ENCODE data around the gene POLR2F. TPM values are rescaled to one million over a fixed set of nuclear protein-coding genes. Genes with fewer than 3 reads are reported as not detected.

The POLR2F gene
- total RNA-seq, 2 experiments from 2014 or later = 131 to 140 TPM

GRCh38 chr22:37994049-37994448 lies 40.5 kb downstream of the POLR2F start:
- Mint-ChIP-seq H3K4me1 (peaks cover 6% of the 10 kb centered on the region), H3K4me3 (no peak overlapping the region), H3K27ac (no peak overlapping the region), H3K9me3 (no peaks in the 10 kb centered on the region), H3K27me3 (no peaks in the 10 kb centered on the region), H3K36me3 (no peaks in the 10 kb centered on the region)
- no peak for DNase-seq

- Mint-ChIP-seq H3K36me3 (no peaks in the 10 kb centered on the region), H3K4me3 (no peak overlapping the region), H3K9me3 (no peaks in the 10 kb centered on the region), H3K4me1 (peaks cover 6% of the 10 kb centered on the region), H3K27ac (no peak overlapping the region), H3K27me3 (no peaks in the 10 kb centered on the region)
- DNase-seq = no peak
Observed at GRCh38 chr22:37994982-37995381, 41.5 kb downstream of the POLR2F start.

- H3K36me3 Mint-ChIP-seq = no peaks in the 10 kb centered on the region
- H3K4me3 Mint-ChIP-seq = no peak overlapping the region
- H3K9me3 Mint-ChIP-seq = no peaks in the 10 kb centered on the region
- H3K4me1 Mint-ChIP-seq = peaks cover 6% of the 10 kb centered on the region
- no peak overlapping the region for H3K27ac Mint-ChIP-seq
- no peaks in the 10 kb centered on the region for H3K27me3 Mint-ChIP-seq
- no peak for DNase-seq
Observed at GRCh38 chr22:37995460-37995859, 42.0 kb downstream of the POLR2F start.

- no peak for DNase-seq
- Mint-ChIP-seq H3K9me3 (no peaks in the 10 kb centered on the region), H3K36me3 (no peaks in the 10 kb centered on the region), H3K4me1 (peaks cover 6% of the 10 kb centered on the region), H3K27me3 (no peaks in the 10 kb centered on the region), H3K4me3 (no peak overlapping the region), H3K27ac (no peak overlapping the region)
Observed at GRCh38 chr22:37996079-37996478, 42.6 kb downstream of the POLR2F start.

- Mint-ChIP-seq H3K9me3 (no peaks in the 10 kb centered on the region), H3K4me3 (no peak overlapping the region), H3K4me1 (peaks cover 6% of the 10 kb centered on the region), H3K36me3 (no peaks in the 10 kb centered on the region), H3K27ac (no peak overlapping the region), H3K27me3 (no peaks in the 10 kb centered on the region)
- no peak for DNase-seq
Observed at GRCh38 chr22:37996515-37997246, 43.2 kb downstream of the POLR2F start.

- Mint-ChIP-seq H3K36me3 (no peaks in the 10 kb centered on the region), H3K9me3 (no peaks in the 10 kb centered on the region), H3K4me1 (peaks cover 6% of the 10 kb centered on the region), H3K27ac (no peak overlapping the region), H3K27me3 (no peaks in the 10 kb centered on the region), H3K4me3 (no peak overlapping the region)
- no peak for DNase-seq
Observed at GRCh38 chr22:37998543-37998942, 45.0 kb downstream of the POLR2F start.

- no peaks in the 10 kb centered on the region for H3K27me3 Mint-ChIP-seq
- no peak overlapping the region for H3K27ac Mint-ChIP-seq
- DNase-seq = no peak
- H3K36me3 Mint-ChIP-seq = no peaks in the 10 kb centered on the region
- peaks cover 4% of the 10 kb centered on the region for H3K4me1 Mint-ChIP-seq
- no peak overlapping the region for H3K4me3 Mint-ChIP-seq
- H3K9me3 Mint-ChIP-seq = no peaks in the 10 kb centered on the region
Observed at GRCh38 chr22:37999236-37999635, 45.7 kb downstream of the POLR2F start.

GRCh38 chr22:37999640-38000272 lies 46.3 kb downstream of the POLR2F start:
- H3K4me3 Mint-ChIP-seq = no peak overlapping the region
- H3K27ac Mint-ChIP-seq = no peak overlapping the region
- peaks cover 4% of the 10 kb centered on the region for H3K4me1 Mint-ChIP-seq
- H3K36me3 Mint-ChIP-seq = no peaks in the 10 kb centered on the region
- no peak for DNase-seq
- H3K27me3 Mint-ChIP-seq = no peaks in the 10 kb centered on the region
- H3K9me3 Mint-ChIP-seq = no peaks in the 10 kb centered on the region

- no peak for DNase-seq
- no peaks in the 10 kb centered on the region for H3K9me3 Mint-ChIP-seq
- no peaks in the 10 kb centered on the region for H3K36me3 Mint-ChIP-seq
- H3K27me3 Mint-ChIP-seq = no peaks in the 10 kb centered on the region
- no peak overlapping the region for H3K27ac Mint-ChIP-seq
- peaks cover 4% of the 10 kb centered on the region for H3K4me1 Mint-ChIP-seq
- H3K4me3 Mint-ChIP-seq = no peak overlapping the region
Observed at GRCh38 chr22:38005943-38006342, 52.4 kb downstream of the POLR2F start.

GRCh38 chr22:38006906-38007305 lies 53.4 kb downstream of the POLR2F start:
- Mint-ChIP-seq H3K4me3 (no peak overlapping the region), H3K9me3 (no peaks in the 10 kb centered on the region), H3K27me3 (no peaks in the 10 kb centered on the region), H3K36me3 (no peaks in the 10 kb centered on the region), H3K27ac (no peak overlapping the region), H3K4me1 (peaks cover 4% of the 10 kb centered on the region)
- DNase-seq = no peak

GRCh38 chr22:38007330-38007902 lies 53.9 kb downstream of the POLR2F start:
- no peaks in the 10 kb centered on the region for H3K36me3 Mint-ChIP-seq
- no peaks in the 10 kb centered on the region for H3K27me3 Mint-ChIP-seq
- H3K4me3 Mint-ChIP-seq = no peak overlapping the region
- peaks cover 4% of the 10 kb centered on the region for H3K4me1 Mint-ChIP-seq
- H3K9me3 Mint-ChIP-seq = no peaks in the 10 kb centered on the region
- H3K27ac Mint-ChIP-seq = no peak overlapping the region
- DNase-seq = no peak

- no peak for DNase-seq
- no peak overlapping the region for H3K27ac Mint-ChIP-seq
- no peaks in the 10 kb centered on the region for H3K9me3 Mint-ChIP-seq
- no peaks in the 10 kb centered on the region for H3K36me3 Mint-ChIP-seq
- no peak overlapping the region for H3K4me3 Mint-ChIP-seq
- peaks cover 4% of the 10 kb centered on the region for H3K4me1 Mint-ChIP-seq
- H3K27me3 Mint-ChIP-seq = no peaks in the 10 kb centered on the region
Observed at GRCh38 chr22:38009000-38009806, 55.7 kb downstream of the POLR2F start.

- H3K4me1 Mint-ChIP-seq = peaks cover 4% of the 10 kb centered on the region
- no peak overlapping the region for H3K4me3 Mint-ChIP-seq
- DNase-seq = no peak
- H3K9me3 Mint-ChIP-seq = no peaks in the 10 kb centered on the region
- H3K27me3 Mint-ChIP-seq = no peaks in the 10 kb centered on the region
- no peaks in the 10 kb centered on the region for H3K36me3 Mint-ChIP-seq
- no peak overlapping the region for H3K27ac Mint-ChIP-seq
Observed at GRCh38 chr22:38012604-38013072, 59.1 kb downstream of the POLR2F start.

- no peaks in the 10 kb centered on the region for H3K27me3 Mint-ChIP-seq
- H3K9me3 Mint-ChIP-seq = no peaks in the 10 kb centered on the region
- no peaks in the 10 kb centered on the region for H3K36me3 Mint-ChIP-seq
- H3K4me3 Mint-ChIP-seq = no peak overlapping the region
- peaks cover under 1% of the 10 kb centered on the region for H3K4me1 Mint-ChIP-seq
- no peak for DNase-seq
- no peak overlapping the region for H3K27ac Mint-ChIP-seq
Observed at GRCh38 chr22:38014083-38014482, 60.6 kb downstream of the POLR2F start.

Data from activated naive CD8-positive, alpha-beta T cell treated with anti-CD3 and anti-CD28 coated beads for 36 hours (primary cell).